SK-N-MC (cell line): ENCODE data around the gene LXN.
"Not testable (repeated sequence)": the region's sequence is repeated elsewhere in the genome, so short reads cannot be mapped to it uniquely, and the experiment has no call there.

ENCODE experiments used
- DNase-seq: peaks from one replicate; pipeline ENCODE4 v3.0.0-alpha.2; 2011; ENCODE audit warnings: low read depth, low spot score
- H3K27ac ChIP-seq: fragments of 200-600 bp; sonication (generic); 2 replicates; pipeline ENCODE4 v1.5.1; 2016; ENCODE audit warnings: mixed run types
- H3K36me3 ChIP-seq: fragments of 200-600 bp; sonication (generic); 2 replicates; pipeline ENCODE4 v1.6.1; 2017; ENCODE audit warnings: antibody characterized with exemption, low read length, mixed read lengths; ENCODE audit not compliant: insufficient read depth
- H3K4me3 ChIP-seq: fragments of 200-600 bp; sonication (generic); 2 replicates; pipeline ENCODE4 v1.5.1; 2016
- H3K9ac ChIP-seq: fragments of 200-600 bp; sonication (generic); 2 replicates; pipeline ENCODE4 v1.8.0; 2017; ENCODE audit warnings: mixed run types, mixed read lengths; ENCODE audit not compliant: insufficient read length
- H3K9me3 ChIP-seq: fragments of 200-600 bp; sonication (generic); 2 replicates; pipeline ENCODE4 v1.6.1; 2017; ENCODE audit warnings: low read depth, mild to moderate bottlenecking, antibody characterized with exemption, low read length, moderate library complexity, mixed read lengths
- EZH2 ChIP-seq: fragments of 200-600 bp; sonication (generic); IDR thresholded peaks from one replicate; pipeline ENCODE4 v1.6.1; 2017; ENCODE audit warnings: antibody characterized with exemption
- FOXP2 ChIP-seq: optimal IDR thresholded peaks from 2 replicates; pipeline ENCODE3; 2011; ENCODE audit warnings: mild to moderate bottlenecking, moderate library complexity; ENCODE audit not compliant: insufficient read depth; ENCODE audit errors: extremely low read length, control extremely low read depth
- POLR2AphosphoS5 ChIP-seq: IDR thresholded peaks from 2 replicates; pipeline ENCODE4 v1.6.1; 2012; ENCODE audit warnings: mild to moderate bottlenecking, low read depth, low read length, borderline replicate concordance

Gene LXN

DNA sequence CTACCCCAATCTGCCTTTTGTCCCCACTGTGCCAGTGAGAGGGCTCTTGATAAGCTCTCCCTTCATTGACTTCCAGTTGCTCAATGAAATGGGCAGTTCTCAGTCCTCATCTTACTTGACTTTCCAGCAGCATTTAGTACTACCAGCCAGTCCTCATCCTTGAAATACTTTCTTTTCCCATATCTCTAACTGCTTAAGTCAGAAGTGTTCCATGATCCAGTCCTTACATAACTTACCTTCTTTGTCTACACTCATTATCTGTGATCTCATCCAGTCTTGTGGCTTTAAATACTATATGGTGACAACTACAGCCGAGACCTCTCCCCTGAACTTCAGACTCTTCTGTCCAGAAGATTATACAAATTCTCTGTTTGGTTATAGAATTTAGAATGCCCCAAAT lies 31.1 kb upstream of the LXN start:
- no peak for DNase-seq
- H3K27ac ChIP-seq = no peak overlapping the region
- H3K9ac ChIP-seq = no peak overlapping the region
- TF ChIP-seq EZH2 = no peak
- H3K9me3 ChIP-seq = no peaks in the 10 kb centered on the region
- H3K4me3 ChIP-seq = no peak overlapping the region
- peaks cover 9% of the 10 kb centered on the region for H3K36me3 ChIP-seq

DNA sequence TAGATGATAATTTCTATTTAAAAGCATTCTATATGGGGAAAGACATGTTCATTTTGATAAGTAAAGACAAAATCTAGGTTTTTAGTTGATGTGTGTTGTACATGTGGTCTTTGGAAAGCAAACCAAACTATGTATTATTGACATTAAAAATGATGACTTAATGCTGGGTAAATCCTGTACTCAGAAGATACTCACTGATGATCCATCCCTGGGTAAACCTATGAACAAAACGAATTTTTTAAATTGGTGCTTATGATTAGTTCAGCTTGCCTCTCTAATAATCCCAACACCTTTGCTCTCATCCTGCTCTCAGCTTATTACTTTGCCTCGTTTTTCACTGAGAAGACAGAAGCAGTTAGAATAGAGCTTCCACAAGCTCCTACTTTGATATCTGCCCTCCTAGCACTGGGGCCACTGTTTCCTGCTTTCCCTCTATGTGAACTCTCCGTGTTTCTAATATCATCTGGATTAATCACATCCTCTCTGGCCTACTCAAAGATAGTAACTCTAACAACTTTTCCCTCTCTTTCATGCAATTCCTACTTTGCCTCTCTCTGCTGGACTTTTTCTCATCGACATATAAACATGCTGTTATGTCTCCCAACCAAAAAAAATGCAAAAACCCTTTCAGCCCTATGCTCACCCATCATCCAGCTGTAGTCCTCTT lies 30.5 kb upstream of the LXN start:
- no peaks in the 10 kb centered on the region for H3K9me3 ChIP-seq
- H3K27ac ChIP-seq = no peak overlapping the region
- no peak overlapping the region for H3K9ac ChIP-seq
- TF ChIP-seq POLR2AphosphoS5 (no peak), EZH2 (no peak), FOXP2 (no peak)
- no peak for DNase-seq
- H3K36me3 ChIP-seq = peaks cover 4% of the 10 kb centered on the region
- no peak overlapping the region for H3K4me3 ChIP-seq

DNA sequence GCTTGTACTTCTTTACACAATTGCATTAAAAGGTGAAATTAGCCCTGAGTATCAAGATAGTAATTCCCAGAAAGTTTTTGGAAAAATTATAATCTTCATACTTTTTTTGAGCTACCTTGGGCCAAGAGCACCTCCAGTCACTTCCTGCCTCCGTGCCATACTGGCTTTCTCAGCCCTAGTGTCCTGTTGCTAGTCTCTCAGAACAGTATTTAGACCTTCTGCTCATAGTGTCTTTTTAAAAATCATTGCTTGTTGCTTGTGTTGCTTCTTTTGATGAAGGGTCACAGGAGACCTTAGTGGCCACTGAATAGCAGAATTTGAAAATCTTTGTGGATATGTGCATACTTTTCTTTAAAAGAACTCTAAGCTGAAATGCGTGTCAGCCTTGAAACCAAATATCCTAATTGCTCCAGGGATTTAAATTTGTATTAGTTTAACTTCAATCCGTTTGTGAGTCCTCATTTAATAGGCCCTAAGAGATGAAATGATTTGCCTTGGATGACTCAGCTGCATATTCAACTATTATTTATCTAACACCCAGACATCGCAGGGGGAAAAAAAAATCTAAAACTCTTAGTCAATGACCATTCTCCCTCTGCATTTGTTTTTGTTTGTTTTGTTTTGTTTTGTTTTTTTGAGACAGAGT lies 29.1 kb upstream of the LXN start:
- Histone ChIP-seq H3K9ac (no peak overlapping the region), H3K4me3 (no peak overlapping the region), H3K27ac (no peak overlapping the region), H3K36me3 (no peaks in the 10 kb centered on the region; the same call in 1 of the 2 replicates), H3K9me3 (no peaks in the 10 kb centered on the region)
- DNase-seq = no peak
- TF ChIP-seq POLR2AphosphoS5 = no peak
- no peak for TF ChIP-seq EZH2
- TF ChIP-seq FOXP2 = no peak

DNA sequence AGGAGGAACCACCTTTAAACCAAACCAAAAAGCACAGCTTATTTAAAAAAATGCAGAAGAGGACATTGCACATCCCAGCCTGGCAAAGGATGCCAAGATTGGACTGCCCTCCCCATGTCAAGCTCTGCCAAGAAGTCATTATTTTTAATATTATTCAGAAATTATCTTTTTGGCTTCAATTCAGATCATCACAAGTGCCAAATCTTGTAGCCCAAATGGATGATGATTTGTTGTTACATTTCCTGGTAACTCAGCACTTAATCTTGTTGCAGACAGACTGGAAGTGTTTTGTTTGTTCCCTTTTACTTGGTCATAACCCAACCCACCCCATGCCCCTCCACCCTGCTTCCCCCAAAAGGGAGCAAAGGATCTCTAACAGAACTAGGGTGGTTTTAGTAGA lies 28.1 kb upstream of the LXN start:
- Histone ChIP-seq H3K9me3 (no peaks in the 10 kb centered on the region), H3K27ac (no peak overlapping the region), H3K36me3 (no peaks in the 10 kb centered on the region; the same call in 1 of the 2 replicates), H3K4me3 (no peak overlapping the region), H3K9ac (no peak overlapping the region)
- TF ChIP-seq EZH2 (no peak), FOXP2 (no peak), POLR2AphosphoS5 (no peak)
- DNase-seq = no peak

DNA sequence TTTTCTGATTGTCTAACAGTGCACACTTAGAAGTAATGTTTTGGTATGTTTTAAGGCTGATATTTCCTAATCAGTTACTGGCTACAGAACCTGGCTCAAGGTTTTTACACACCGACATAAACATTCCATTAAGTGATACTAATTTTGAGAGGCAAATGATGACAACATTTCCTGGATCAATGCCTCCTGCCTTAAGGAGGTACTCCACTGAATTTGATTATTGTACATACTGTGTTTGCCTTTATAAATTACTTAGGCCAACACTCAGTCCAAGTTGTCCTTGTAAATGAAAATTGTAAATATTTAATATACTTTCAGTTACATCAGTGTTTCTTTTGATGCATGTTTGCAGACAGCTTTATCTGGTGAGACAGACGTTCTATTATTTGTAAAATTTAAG lies 24.2 kb upstream of the LXN start:
- DNase-seq = no peak
- H3K9ac ChIP-seq = no peak overlapping the region
- no peaks in the 10 kb centered on the region for H3K9me3 ChIP-seq
- TF ChIP-seq POLR2AphosphoS5 (no peak), EZH2 (no peak), FOXP2 (no peak)
- H3K36me3 ChIP-seq = peaks cover 23% of the 10 kb centered on the region
- no peak overlapping the region for H3K27ac ChIP-seq
- no peak overlapping the region for H3K4me3 ChIP-seq

DNA sequence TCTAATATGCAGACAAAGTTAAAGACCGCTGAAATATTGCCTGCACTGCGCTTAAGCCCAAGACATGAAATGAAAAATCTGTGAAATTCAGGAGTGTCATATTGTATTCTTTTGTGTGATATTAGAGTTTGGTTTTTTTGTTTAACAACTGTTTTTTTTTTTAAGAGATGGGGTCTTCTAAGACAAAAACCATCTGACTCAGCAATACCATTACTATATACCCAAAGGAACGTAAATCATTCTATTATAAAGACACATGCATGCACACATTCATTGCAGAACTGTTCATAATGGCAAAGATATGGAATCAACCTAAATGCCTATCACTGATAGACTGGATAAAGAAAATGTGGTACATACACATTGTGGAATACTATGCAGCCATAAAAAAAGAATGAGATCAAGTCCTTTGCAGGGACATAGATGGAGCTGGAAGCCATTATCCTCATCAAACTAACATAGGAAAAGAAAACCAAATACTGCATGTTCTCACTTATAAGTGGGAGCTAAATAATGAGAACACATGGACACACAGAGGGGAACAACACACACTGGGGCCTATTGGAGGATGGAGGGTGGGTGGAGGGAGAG lies 21.5 kb upstream of the LXN start:
- not testable (repeated sequence) for H3K4me3 ChIP-seq, H3K9me3 ChIP-seq, H3K27ac ChIP-seq, H3K9ac ChIP-seq, DNase-seq
- peaks cover 37% of the 10 kb centered on the region for H3K36me3 ChIP-seq

DNA sequence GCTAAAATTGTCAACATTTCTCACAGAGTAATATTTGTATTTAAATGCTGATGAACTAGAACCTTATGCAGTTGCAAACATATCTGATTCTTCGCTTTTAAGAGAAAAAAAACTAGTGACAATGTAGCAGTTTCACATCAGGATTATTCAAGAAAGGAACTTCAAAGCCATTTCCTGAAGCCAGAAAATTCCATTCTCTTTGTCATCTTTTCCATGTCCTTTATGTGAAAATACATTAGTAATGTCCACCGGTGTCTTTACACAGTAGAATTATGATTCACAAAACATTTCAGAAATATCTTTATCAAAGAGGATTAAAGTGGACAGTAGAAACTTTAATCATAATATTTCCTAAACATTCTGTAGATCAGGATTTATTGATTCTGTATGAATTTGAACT lies 12.7 kb upstream of the LXN start:
- no peak for DNase-seq
- Histone ChIP-seq H3K27ac (no peak overlapping the region), H3K9ac (no peak overlapping the region), H3K4me3 (no peak overlapping the region), H3K36me3 (peaks cover 33% of the 10 kb centered on the region), H3K9me3 (no peaks in the 10 kb centered on the region)
- TF ChIP-seq FOXP2 (no peak), POLR2AphosphoS5 (no peak), EZH2 (no peak)

DNA sequence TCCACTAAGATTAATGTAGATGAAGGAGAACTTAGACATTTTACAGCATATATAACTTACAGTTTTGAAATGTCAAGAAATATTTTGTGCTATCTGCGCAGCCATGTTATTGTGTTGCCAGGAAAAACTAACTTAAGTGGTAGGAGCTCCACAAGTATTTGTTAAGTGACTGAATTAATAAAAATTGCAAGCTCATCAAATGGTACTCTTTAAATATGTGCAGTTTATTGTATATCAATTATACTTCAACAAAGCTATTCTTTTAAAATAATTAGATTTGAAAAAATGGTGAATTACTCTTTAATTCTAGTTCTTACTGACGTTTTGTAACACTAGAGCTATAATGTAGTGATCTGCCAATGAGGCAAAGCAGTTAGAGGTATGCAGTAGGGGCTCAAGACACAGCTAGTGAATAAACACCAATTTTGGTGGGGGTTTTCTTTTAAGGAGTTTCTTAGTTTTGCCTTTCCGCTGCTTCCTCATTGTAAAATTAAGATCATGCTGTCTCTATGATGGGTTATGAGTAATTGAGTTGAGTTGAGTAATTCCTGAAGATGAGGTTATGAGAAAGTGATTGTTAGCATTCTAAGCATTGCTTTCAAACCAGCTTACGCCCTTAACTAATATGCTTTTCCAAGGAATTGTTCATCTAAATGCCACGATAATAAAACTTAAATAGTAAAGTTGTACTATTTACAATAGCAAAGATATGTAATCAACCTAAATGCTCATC lies 10.9 kb upstream of the LXN start:
- Histone ChIP-seq H3K9ac (peak overlapping the region; percentile 43), H3K36me3 (peaks cover 34% of the 10 kb centered on the region), H3K4me3 (no peak overlapping the region), H3K9me3 (no peaks in the 10 kb centered on the region), H3K27ac (no peak overlapping the region)
- TF ChIP-seq EZH2 = no peak
- TF ChIP-seq POLR2AphosphoS5 = no peak
- TF ChIP-seq FOXP2 = no peak
- DNase-seq = no peak
